ENCODE data around the gene PLBD2. TPM values are rescaled to one million over a fixed set of nuclear protein-coding genes. Genes with fewer than 3 reads are reported as not detected.

PLBD2 gene
- total RNA-seq, 1 donor from 2014 or later: 4.9 TPM

DNA sequence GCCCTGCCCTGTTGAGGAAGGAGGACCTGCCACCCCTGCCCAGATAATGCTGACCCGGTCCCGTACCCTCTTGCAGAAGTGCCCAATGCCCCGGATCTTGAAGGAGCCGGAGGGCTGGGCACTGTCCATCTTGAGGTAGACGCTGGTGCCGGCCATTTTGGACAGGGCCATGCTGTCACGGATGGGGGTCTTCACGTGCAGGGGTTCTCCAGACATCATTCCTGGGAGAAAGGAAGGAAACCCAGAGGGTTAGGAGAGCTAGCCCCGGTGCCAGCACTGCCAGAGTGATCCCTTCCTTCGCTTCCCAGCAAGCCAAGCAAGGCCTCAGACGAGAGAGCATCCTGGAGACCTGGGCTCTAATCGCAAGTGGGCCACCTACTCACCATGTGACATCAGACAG is 41.1 kb downstream of the PLBD2 start:
- H3K36me3 ChIP-seq: no peaks in the 10 kb centered on the region
- Mint-ChIP-seq H3K27me3 (ENCODE audit: insufficient read depth, low read depth) (peaks cover 6% of the 10 kb centered on the region), H3K27ac (no peak overlapping the region), H3K36me3 (no peaks in the 10 kb centered on the region), H3K9me3 (no peaks in the 10 kb centered on the region), H3K4me1 (peaks cover 9% of the 10 kb centered on the region), H3K4me3 (no peak overlapping the region)
- H3F3A ChIP-seq (ENCODE audit: low read depth): peaks cover 4% of the 10 kb centered on the region
- H3K4me2 ChIP-seq: no peak overlapping the region
- no peaks in the 10 kb centered on the region for H3K9me3 ChIP-seq (ENCODE audit: low read depth)
- H3K27ac ChIP-seq: no peak overlapping the region
- H3K4me3 ChIP-seq: no peak overlapping the region
- H3K9ac ChIP-seq: no peak overlapping the region
- H3K4me1 ChIP-seq: peaks cover 11% of the 10 kb centered on the region
- no peaks in the 10 kb centered on the region for H4K20me1 ChIP-seq (ENCODE audit: low read depth)
- TF ChIP-seq EZH2 (IDR thresholded peaks at IDR 0.05): no peak
- no peaks in the 10 kb centered on the region for H3K79me2 ChIP-seq (ENCODE audit: low read depth)
- H2AFZ ChIP-seq (replicated peaks): no peak overlapping the region
- no peak for DNase-seq (ENCODE audit: low spot score)
- no peaks in the 10 kb centered on the region for H3K27me3 ChIP-seq

DNA sequence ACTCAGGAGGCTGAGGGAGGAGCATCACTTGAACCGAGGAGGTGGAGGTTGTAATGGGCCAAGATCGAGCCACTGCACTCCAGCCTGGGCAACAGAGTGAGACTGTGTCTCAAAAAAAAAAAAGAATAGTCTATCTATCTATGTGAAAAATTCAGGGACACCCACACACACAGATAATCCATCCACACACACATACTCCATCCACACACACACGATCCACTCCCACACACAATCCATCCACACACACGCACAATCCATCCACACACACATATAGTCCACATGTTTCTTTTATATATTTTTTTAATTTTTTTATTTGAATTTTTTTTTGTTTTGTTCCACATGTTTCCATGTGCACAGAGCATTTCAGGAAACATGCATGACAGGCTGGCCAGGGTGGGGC is 42.0 kb downstream of the PLBD2 start:
- H3K4me2 ChIP-seq: no peak overlapping the region
- H3K9me3 ChIP-seq (ENCODE audit: low read depth): no peaks in the 10 kb centered on the region
- TF ChIP-seq, protein P1, sequence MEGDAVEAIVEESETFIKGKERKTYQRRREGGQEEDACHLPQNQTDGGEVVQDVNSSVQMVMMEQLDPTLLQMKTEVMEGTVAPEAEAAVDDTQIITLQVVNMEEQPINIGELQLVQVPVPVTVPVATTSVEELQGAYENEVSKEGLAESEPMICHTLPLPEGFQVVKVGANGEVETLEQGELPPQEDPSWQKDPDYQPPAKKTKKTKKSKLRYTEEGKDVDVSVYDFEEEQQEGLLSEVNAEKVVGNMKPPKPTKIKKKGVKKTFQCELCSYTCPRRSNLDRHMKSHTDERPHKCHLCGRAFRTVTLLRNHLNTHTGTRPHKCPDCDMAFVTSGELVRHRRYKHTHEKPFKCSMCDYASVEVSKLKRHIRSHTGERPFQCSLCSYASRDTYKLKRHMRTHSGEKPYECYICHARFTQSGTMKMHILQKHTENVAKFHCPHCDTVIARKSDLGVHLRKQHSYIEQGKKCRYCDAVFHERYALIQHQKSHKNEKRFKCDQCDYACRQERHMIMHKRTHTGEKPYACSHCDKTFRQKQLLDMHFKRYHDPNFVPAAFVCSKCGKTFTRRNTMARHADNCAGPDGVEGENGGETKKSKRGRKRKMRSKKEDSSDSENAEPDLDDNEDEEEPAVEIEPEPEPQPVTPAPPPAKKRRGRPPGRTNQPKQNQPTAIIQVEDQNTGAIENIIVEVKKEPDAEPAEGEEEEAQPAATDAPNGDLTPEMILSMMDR (IDR thresholded peaks at IDR 0.05): no peak
- TF ChIP-seq EZH2 (IDR thresholded peaks at IDR 0.05) (no peak), EZH2phosphoT487 (IDR thresholded peaks at IDR 0.05) (no peak)
- no peaks in the 10 kb centered on the region for H3K27me3 ChIP-seq
- H3K9ac ChIP-seq: no peak overlapping the region
- H3K36me3 Mint-ChIP-seq: no peaks in the 10 kb centered on the region
- no peak overlapping the region for H3K4me3 Mint-ChIP-seq
- no peak overlapping the region for H3K27ac ChIP-seq
- DNase-seq (ENCODE audit: low spot score): no peak
- no peaks in the 10 kb centered on the region for H3K9me3 Mint-ChIP-seq
- no peaks in the 10 kb centered on the region for H3K36me3 ChIP-seq
- H3F3A ChIP-seq (ENCODE audit: low read depth): peaks cover 4% of the 10 kb centered on the region
- H3K79me2 ChIP-seq (ENCODE audit: low read depth): no peaks in the 10 kb centered on the region
- H4K20me1 ChIP-seq (ENCODE audit: low read depth): no peaks in the 10 kb centered on the region
- no peak overlapping the region for H3K27ac Mint-ChIP-seq
- peaks cover 9% of the 10 kb centered on the region for H3K4me1 Mint-ChIP-seq
- H3K4me3 ChIP-seq: no peak overlapping the region
- peaks cover 11% of the 10 kb centered on the region for H3K4me1 ChIP-seq
- H3K27me3 Mint-ChIP-seq (ENCODE audit: insufficient read depth, low read depth): peaks cover 5% of the 10 kb centered on the region
- H2AFZ ChIP-seq (replicated peaks): no peak overlapping the region

- Histone ChIP-seq H3K9ac (no peak overlapping the region), H3K27me3 (no peaks in the 10 kb centered on the region), H3F3A (ENCODE audit: low read depth) (peaks cover 4% of the 10 kb centered on the region), H3K79me2 (ENCODE audit: low read depth) (no peaks in the 10 kb centered on the region), H3K4me2 (no peak overlapping the region), H3K27ac (no peak overlapping the region), H4K20me1 (ENCODE audit: low read depth) (no peaks in the 10 kb centered on the region), H2AFZ (replicated peaks) (no peak overlapping the region), H3K4me3 (no peak overlapping the region), H3K4me1 (peaks cover 11% of the 10 kb centered on the region), H3K9me3 (ENCODE audit: low read depth) (no peaks in the 10 kb centered on the region), H3K36me3 (no peaks in the 10 kb centered on the region)
- no peak for DNase-seq (ENCODE audit: low spot score)
- Mint-ChIP-seq H3K27ac (no peak overlapping the region), H3K4me3 (no peak overlapping the region), H3K9me3 (no peaks in the 10 kb centered on the region), H3K4me1 (peaks cover 9% of the 10 kb centered on the region), H3K36me3 (no peaks in the 10 kb centered on the region), H3K27me3 (ENCODE audit: insufficient read depth, low read depth) (peaks cover 7% of the 10 kb centered on the region)
- TF ChIP-seq EZH2phosphoT487 (IDR thresholded peaks at IDR 0.05) (no peak), EZH2 (IDR thresholded peaks at IDR 0.05) (no peak)
- TF ChIP-seq, protein P1 (IDR thresholded peaks at IDR 0.05): no peak
Observed at GRCh38 chr12:113401066-113402000, 42.9 kb downstream of the PLBD2 start.

Measured in neural progenitor cell (in vitro differentiated cells).